ENCODE results near the gene DCBLD1.

- TF ChIP-seq POLR2A (IDR thresholded peaks at IDR 0.05; ENCODE audit: low read depth, low read length) (no peak), POLR2AphosphoS5 (IDR thresholded peaks at IDR 0.05; ENCODE audit: low read depth, low read length) (no peak), TAF1 (IDR thresholded peaks at IDR 0.05; ENCODE audit: borderline replicate concordance, low read depth, low read length) (no peak)
Measured at GRCh38 chr6:117449549-117450439, 32.7 kb upstream of the DCBLD1 start.

Data from GM12892 (cell line).